DLD1 (cell line): ENCODE measurements around the gene PLEKHA5.

Source experiments
- in situ Hi-C: cut with HindIII; loops from 2 replicates; pipeline ENCODE4 v1.10.0; 2017; ENCODE audit warnings: low sequenced_read_pairs

The PLEKHA5 gene

DNA sequence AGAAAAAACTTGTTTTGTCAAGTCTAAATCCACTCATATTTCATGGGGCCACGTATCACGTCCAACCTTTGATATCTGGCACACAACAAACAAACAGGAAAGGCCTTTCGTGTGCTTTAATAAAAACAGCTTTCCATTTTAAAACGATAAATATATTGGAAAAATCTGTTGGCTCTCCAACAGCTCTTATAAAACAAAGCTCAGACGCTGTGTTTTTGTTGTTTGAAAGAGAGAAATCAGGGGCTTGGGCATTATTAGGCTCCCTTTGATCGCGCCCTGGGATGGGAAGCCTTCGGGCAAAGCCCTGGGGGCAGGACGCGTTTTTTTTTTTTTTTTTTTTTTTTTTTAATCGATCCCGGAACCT lies 429 bp upstream of the PLEKHA5 start:
- in situ Hi-C loops, result no loop called here

DNA sequence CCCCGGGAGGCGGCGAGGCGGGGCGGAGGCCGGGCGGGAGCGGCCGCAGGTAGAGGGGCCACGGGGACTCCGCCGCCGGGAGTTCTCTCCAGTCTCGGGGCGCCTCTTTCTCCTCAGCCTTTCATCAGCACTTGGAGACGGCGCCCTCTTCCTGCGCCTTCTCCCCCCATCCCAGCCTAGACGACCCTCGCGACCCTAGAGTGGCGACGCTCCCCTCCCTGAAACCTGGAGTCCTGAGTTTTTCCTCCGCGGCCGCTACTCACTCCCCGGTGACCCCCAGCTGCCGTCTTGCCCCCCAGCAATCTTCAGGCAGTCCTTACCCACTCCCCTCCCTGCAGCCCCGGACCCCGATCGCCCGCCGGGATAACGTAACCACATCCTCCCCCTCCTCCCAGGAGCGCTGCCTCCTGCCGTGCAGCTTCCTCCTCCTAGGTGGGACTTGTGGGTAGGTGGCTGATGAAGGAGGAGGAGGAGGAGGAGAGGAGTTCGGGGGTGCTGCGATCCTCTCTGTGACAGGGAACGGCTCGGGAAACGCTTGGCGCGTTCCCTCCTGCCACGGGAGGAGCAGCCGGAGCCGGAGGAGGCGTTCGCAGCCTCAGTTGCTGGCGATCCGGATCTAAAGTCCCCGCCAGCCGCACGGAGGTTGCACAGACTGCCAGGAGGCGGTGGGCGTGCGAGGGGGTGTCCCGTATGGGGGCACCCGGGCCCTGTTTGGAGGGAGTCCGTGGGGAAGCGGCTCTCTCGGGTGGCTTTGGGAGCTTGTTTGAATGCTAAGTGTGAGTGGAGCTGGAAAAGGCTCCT lies 891 bp downstream of the PLEKHA5 start:
- in situ Hi-C loops, result no loop called here

DNA sequence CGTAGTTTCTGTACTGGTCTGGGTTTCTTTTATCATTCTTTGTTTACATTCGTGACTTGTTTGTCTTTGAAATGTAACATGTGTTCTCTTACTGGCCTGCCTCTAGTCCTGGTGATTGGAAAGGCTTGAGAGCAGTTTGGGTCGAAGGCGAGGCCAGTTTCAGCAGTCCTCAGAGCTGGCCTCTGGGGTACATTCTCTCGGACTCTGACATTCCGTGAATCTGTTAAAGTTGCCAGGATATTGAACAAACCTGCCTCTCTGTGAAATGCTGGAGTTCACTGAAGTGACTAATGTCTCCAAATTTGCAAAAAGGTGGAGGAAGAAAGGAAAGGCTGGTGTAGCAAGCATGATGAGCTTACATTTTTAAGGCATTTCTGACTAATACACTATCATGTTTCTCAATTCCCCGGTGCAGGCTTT lies 1.5 kb downstream of the PLEKHA5 start:
- in situ Hi-C loops, result no loop called here

DNA sequence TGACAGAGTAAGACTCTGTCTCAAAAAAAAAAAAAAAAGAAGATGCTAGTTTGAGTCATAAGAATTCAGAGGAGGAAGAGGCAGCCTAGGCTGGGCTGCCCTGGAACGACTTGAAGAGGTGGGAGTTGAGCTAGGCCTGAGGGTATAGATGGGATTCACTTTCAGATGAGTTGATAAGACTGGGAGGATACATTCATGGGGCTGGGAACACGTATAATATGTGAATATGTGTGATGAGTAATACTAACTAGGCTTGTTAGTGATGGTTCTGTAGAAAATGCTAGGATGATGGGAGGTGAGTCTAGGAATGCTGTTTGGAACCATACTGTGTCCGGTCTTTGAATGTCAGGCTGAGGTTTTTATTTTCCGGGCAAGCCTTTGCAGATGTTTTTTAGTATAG lies 9.0 kb downstream of the PLEKHA5 start:
- in situ Hi-C loops, result no loop called here

DNA sequence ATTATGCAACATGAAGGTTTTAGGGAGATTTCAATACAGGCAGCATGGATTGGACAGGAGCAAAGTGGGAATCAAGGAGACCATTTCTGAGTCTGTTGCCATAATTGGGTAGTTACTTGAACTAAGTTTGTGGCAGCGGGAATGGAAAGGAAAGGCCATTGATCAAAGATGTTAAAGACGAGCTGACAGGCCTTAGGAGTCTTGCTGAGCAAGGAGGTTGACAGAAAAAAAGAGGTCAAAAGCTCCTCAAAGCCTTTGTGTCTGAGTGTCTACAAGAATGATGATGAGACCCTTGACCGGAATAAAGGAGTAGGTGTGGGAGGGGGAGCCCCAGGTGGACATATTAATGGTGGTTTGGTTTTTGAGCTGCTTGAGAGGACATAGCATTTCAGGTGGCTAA lies 9.4 kb downstream of the PLEKHA5 start:
- in situ Hi-C loops, result no loop called here

GRCh38 chr12:19139615-19140194 lies 10.2 kb downstream of the PLEKHA5 start:
- in situ Hi-C loops, result no loop called here

DNA sequence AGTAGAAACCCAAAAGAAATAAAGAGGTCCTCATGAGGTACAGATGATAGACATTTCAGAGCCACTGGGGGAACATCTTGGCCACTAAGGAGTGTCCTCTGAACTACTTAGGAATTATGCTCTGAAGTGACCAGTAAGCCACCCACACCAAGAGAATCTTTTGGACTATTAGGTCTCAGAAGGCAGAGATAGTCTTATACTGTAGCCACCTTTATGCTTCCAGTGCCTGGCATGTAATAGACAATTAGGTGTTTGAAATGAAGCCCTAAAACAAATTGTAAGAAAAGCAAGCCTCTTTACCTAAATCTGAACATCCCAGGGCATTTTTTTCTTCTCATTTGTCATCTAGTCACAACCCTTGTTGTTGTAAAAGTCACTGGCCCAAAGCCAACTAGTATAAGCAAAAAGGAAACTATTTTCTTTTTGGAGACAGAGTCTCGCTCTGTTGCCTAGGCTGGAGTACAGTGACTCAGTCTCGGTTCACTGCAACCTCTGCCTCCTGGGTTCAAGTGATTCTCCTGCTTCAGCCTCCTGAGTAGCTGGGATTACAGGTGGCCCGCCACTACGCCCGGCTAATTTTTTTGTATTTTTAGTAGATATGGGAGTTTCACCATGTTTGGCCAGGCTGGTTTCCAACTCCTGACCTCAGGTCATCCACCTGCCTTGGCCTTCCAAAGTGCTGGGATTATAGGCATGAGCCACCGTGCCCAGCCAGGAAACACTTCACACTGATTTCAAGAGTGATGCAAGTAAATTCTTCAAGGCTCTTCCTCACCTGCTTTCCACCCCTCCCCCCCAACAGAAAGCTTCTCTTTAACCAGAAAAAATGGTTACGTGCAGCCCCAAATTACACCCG lies 11.1 kb downstream of the PLEKHA5 start:
- in situ Hi-C loops, result no loop called here

DNA sequence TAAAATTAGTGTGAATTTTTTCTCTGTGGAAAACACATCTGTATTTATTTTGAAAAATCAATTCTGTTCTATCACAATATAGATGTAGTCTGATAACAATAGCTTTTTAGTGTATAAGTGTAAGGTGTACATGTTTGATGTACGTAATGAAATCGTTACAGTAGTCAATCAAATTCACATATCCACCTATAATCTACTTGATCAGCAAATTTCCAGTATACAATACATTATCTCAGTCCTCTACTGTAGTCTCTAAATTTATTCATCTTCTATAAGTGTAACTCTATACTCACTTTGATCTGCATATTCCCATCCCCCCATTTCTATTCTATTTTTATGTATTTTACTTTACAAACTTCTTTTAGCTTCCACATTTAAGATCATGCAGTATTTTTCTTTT lies 13.0 kb downstream of the PLEKHA5 start:
- in situ Hi-C loops, result no loop called here

DNA sequence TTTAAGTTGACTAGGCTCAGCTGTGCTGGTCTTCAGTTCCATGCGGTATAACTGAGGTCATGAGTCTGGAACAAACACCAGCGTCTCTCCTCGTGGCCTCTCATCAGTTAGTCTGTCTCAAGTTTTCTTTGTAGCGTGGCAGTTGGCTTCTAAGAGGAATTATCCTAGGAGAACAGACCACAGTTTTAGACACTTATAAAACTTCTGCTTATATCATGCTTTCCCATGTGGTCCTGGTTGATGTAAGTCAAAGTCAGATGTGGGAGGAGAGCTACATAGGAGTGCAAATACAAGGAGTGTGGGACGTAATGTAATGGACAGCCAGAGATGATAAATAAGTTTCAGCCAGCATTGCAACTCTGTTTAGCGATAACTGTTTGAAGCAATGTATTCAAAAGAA lies 14.8 kb downstream of the PLEKHA5 start:
- in situ Hi-C loops, result no loop called here

- in situ Hi-C loops, result no loop called here
These were observed 15.5 kb downstream of the PLEKHA5 start for GRCh38 chr12:19144985-19145384.

DNA sequence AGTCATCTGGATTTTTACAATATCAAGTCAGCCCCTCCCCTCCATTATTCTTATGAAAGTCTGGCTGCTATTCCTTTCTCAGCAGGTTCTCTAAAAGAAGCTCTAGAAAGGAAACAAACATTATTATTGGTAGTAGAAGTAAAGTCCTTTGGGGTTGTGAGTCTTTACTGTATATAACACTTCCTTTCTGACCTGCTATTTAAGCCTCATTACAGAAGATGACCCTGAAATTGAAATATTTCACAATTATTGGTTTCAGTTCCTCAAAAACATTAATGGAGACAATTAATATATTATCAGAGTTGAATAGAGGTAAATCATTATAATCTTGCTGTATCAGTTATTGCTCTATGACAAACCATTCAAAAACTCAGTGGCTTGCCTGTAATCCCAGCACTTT lies 19.3 kb downstream of the PLEKHA5 start:
- in situ Hi-C loops, result no loop called here

DNA sequence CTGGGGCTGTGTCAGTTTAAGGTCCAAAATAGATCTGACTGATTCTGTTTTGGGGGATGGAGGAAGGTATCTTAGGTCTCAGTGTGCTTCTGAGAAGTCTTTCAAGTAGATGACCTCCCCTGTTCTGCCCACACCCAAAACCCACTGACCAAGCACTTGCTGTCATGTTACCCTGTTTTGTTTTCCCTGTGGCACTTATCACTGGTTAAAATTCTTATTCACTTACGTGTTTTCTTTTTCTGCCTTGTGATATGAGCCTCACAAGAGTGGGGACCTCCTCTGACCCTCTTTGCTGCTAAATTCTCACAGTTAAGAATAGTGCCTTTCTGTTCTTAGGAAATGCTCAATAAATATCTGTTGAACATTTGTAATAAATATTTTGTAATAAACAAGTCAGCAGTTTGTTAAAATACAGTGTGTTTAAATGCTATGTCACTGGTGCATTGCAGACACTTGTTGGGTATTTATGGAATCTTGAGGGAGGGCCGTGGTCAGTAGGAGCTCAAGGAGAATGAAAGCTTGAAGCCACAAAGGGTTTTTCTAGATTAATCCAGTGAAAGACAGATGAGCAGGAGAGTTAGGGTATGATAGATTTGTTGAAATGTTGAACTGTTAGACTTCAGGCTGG lies 20.9 kb downstream of the PLEKHA5 start:
- in situ Hi-C loops, result no loop called here

DNA sequence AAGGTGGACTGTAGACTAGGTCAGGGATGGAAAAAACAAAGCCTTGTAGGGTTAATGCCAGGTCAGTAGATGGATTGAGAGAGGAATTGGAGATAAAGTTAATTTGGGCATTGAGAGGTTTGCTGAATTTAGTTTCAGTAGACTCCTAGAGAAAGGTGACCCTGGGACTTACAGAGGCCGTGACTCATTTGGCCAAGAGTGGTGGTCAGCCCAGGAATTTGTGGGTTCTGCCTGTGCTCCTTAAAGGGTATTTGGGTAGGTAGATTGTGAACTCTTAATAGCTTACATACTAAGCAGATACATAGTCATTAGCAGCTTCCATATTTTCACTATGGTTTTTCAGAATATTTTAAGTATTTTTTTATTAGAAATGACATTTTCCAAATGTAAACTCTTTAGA lies 21.8 kb downstream of the PLEKHA5 start:
- in situ Hi-C loops, result no loop called here

GRCh38 chr12:19153396-19153795 lies 23.9 kb downstream of the PLEKHA5 start:
- in situ Hi-C loops, result no loop called here

DNA sequence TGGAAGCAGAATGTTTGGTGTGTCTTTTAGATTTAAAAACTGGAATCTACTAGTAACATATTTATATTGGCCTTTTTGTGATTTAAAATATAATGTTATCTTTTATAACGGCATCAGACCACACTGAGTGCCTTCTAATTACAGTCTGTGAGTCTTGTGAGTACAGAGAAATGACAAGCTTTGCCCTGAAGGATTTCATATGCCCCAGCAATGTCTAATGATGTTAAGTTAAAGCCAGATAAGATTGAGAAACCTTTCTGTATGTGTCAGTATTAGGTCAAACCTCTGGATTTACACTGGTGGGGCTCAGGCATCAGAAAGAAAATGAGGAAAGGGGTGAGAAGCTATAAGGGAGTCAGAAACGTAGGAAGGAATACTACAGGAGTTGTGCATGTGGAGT lies 25.2 kb downstream of the PLEKHA5 start:
- in situ Hi-C loops, result no loop called here

- in situ Hi-C loops, result no loop called here
These were observed 26.6 kb downstream of the PLEKHA5 start for GRCh38 chr12:19155981-19156734.

- in situ Hi-C loops, result no loop called here
These were observed 29.4 kb downstream of the PLEKHA5 start for GRCh38 chr12:19158923-19159322.

DNA sequence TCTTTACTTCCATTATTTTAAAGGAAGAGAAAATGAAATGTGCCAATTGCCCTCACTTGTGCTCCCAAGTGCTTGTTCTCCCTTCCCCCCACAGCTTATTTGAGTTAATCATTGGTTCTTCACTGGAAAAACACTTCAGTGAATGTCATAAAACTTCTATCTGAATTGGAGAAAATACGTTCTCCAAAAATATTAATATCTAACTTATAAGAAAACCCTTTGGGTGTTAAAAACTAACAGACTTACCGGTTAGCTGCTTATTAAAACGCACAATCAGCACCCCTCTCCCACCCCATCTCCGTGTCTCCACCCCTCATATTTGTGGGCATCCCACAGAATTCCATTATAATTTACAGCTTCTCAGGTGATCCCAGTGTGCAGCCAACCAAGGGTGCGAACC lies 31.7 kb downstream of the PLEKHA5 start:
- in situ Hi-C loops, result no loop called here

- in situ Hi-C loops, result no loop called here
These were observed 35.9 kb downstream of the PLEKHA5 start for GRCh38 chr12:19165451-19165850.

- in situ Hi-C loops, result no loop called here
These were observed 36.9 kb downstream of the PLEKHA5 start for GRCh38 chr12:19166387-19166786.

GRCh38 chr12:19166956-19167355 lies 37.4 kb downstream of the PLEKHA5 start:
- in situ Hi-C loops, result no loop called here
